GM23338 (cell line): ENCODE measurements around the gene LMNA.

Source experiments
- CTCF ChIP-seq, 2 experiments: fragments of 200-600 bp in 1 of 2; sonication (generic) in 1 of 2; conservative IDR thresholded peaks; 2 replicates each; pipeline versions ENCODE4 v1.5.1 to v1.6.1; 2016 to 2017; ENCODE audit warnings: antibody characterized with exemption in 2 of 2, low read depth in 2 of 2, mild to moderate bottlenecking in 2 of 2, moderate library complexity in 1 of 2
- EZH2 ChIP-seq: fragments of 200-600 bp; sonication (generic); IDR thresholded peaks from one replicate; pipeline ENCODE4 v1.8.0; 2017; ENCODE audit warnings: antibody characterized with exemption, mild to moderate bottlenecking, low read depth; ENCODE audit not compliant: unreplicated experiment

- TF ChIP-seq CTCF (conservative IDR thresholded peaks at IDR 0.05; ENCODE audit: low read depth in 2 of 2) (no peak), EZH2 (no peak)
Measured at GRCh38 chr1:156162430-156163037, 48.0 kb downstream of the LMNA start.
